Stimulated activated CD4-positive, alpha-beta T cell treated with anti-CD3 and anti-CD28 coated beads, Interleukin-1b, Interleukin-23, amount 100 ng/mL, for 1 hour (primary cell): Measurements from ENCODE around the gene NPB.

Experiments
- DNase-seq, 2 donors: peaks; one replicate each; pipeline ENCODE4 v3.0.0-alpha.2; 2020; ENCODE audit warnings: low read depth in 2 of 2

The NPB gene

GRCh38 chr17:81940538-81941483 lies 38.8 kb downstream of the NPB start:
- no peak for DNase-seq

GRCh38 chr17:81941484-81942166 lies 39.6 kb downstream of the NPB start:
- no peak for DNase-seq

GRCh38 chr17:81942167-81942553 lies 40.1 kb downstream of the NPB start:
- DNase-seq, result no peak

GRCh38 chr17:81944858-81945257 lies 42.8 kb downstream of the NPB start:
- DNase-seq, result no peak

GRCh38 chr17:81947189-81947588 lies 45.2 kb downstream of the NPB start, which contains the start of gene MYADML2:
Gene MYADML2 (minus strand): TSS chr17:81947233. CDS start chr17:81941741, 5,492 bp downstream.
- no peak for DNase-seq

- DNase-seq, result no peak
These were observed 46.8 kb downstream of the NPB start for GRCh38 chr17:81948635-81949378.

GRCh38 chr17:81950501-81950900 lies 48.5 kb downstream of the NPB start:
- no peak for DNase-seq

- DNase-seq, result no peak
These were observed 50.0 kb downstream of the NPB start for GRCh38 chr17:81951785-81952684.
